Kidney glomerular epithelial cell (primary cell): ENCODE data around the gene SLC37A4.
"Not testable (repeated sequence)": the region's sequence is repeated elsewhere in the genome, so short reads cannot be mapped to it uniquely, and the experiment has no call there.

ENCODE experiments used
- DNase-seq: peaks from one replicate; lab custom pipeline; 2025; lab: John Stamatoyannopoulos, UW

Gene SLC37A4

DNA sequence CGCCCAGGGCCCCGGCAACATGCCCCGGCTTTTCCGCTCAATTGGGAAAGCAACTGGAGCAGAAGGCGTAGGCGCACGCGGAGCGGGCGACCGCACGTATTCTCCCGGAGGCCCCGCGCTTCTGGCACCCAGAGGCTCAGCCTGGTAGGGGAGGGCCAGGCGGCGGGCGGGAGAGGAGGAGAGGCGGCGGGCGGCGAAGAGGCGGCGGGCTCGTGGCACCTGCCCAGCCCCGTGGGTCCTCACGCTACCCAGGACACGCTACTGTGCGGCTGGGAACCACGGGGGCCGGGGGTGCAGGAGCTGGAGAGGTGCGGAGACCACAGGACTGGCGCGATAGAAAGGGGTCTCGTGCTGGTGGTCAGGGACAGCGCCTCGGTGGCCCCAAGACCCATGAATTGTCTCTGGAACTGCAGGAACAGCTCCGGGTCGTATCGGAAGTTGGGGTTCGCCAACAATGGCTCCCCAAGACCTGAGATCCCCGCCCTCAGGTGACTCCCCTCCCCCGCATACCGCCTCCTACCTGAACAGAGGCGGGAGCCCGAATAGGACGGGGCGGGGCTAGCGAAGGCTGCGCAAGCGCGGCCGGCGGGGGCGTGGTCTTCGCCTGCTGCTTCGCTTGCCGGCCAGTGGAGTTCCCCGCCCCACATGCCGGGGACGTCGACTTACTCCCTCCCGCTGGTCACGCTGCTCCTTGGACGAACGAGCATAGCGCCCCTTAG is at the start of gene SLC37A4:
SLC37A4 (minus strand) TSS at position 549 of the 719 bp plus-strand sequence.
- peak; percentile 94 for DNase-seq

DNA sequence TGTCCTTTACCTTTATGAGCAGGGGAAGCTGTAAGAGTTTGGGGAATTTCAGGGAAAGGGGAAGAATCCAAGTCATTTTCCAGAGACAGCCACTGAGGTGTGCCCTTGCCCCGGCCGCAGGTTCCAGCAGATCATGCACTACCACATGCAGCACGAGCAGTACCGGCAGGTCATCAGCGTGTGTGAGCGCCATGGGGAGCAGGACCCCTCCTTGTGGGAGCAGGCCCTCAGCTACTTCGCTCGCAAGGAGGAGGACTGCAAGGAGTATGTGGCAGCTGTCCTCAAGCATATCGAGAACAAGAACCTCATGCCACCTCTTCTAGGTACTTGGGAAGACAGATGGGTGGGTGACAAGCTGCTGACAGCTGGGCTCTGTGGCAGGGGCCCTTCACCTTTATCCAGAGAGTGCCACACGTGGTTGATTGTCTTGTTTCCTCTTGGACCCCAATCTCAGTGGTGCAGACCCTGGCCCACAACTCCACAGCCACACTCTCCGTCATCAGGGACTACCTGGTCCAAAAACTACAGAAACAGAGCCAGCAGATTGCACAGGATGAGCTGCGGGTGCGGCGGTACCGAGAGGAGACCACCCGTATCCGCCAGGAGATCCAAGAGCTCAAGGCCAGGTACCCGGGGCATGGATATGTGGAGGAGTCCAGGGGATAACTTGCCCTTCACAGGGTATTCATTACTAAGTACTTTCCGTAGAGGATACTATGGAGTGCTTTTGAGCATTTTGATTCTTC is 48.2 kb upstream of the SLC37A4 start:
- DNase-seq = no peak

DNA sequence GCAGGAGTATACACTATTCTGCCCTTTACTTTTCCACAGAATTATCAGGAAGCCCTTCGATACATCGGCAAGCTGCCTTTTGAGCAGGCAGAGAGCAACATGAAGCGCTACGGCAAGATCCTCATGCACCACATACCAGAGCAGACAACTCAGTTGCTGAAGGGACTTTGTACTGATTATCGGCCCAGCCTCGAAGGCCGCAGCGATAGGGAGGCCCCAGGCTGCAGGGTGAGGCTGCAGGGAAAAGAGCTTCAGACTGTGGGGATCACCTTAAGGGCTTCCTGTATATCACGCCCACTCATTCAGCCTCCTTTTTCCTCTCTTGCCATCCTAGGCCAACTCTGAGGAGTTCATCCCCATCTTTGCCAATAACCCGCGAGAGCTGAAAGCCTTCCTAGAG is 47.2 kb upstream of the SLC37A4 start:
- no peak for DNase-seq

DNA sequence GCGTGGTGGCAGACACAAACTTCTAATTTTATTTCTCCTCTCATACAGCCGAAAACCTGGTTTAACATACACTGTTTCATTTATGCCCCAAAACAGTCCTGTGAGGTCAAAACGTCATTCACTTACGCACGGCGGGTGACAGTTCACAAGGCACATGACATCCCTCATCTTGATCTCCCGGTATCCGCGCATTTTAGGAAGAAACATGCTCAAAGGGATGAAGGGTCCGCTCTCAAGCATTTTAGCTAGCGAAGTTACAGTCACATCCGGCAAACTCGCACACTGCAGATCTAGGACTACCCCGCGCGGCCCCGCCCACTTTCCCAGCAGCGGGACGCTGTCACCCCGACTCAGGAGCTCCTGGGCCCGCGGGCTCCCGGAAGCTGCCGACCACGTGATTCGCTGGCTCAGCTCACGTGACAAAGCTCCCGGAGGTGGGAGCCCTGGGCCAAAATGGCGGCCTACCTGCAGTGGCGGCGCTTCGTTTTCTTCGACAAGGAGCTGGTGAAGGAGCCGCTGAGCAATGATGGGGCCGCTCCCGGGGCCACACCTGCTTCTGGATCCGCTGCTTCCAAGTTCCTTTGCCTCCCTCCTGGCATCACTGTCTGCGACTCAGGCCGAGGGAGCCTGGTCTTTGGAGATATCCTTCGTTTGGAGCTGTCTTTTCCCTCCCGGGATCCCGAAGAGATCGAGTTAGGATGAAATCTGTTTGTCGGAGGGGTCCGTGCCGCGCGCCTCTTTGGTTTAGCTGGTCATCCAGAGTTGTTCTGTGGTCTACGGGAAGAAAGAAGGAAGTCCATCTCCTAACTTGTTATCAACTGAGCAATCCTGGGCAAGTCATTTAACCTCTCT is 36.9 kb upstream of the SLC37A4 start, which contains the start of gene VPS11:
VPS11 (plus strand) TSS at position 448 of the 852 bp plus-strand sequence; CDS start at position 454, 6 bp downstream.
- peak; percentile 87 for DNase-seq

DNA sequence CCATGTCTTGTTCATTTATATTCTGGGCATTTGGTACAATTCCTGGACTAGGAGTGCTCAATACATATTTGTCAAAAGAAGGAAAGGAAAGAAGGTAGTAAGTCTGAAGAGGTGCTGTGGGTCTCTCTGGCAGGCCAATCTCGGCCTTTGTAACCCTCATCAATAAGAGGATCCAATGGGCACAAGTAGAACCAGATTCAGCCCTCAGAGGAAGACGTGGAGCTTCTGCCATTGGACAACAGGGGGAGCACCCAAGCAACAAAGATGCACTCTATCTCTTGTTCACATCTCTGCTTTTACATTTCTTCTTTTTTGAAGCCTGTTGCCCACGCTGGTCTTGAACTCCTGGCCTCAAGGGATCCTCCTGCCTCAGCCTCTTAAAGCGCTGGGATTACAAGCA is 34.7 kb upstream of the SLC37A4 start:
- no peak for DNase-seq

DNA sequence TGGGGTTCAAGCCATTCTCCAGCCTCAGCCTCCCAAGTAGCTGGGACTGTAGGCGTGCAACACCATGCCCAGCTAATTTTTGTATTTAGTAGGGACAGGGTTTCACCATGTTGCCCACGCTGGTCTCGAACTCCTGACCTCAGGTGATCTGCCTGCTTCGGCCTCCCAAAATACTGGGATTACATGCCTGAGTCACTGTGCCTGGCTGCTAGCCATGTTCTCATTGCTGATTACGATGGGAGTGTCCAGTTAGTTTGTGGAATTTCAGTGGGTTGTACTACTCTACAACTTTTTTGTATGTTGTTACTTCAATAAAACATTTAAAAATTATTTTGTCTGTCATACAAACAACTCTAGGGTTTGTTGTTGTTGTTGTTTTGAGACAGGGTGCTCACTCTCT is 32.1 kb upstream of the SLC37A4 start:
- no peak for DNase-seq

DNA sequence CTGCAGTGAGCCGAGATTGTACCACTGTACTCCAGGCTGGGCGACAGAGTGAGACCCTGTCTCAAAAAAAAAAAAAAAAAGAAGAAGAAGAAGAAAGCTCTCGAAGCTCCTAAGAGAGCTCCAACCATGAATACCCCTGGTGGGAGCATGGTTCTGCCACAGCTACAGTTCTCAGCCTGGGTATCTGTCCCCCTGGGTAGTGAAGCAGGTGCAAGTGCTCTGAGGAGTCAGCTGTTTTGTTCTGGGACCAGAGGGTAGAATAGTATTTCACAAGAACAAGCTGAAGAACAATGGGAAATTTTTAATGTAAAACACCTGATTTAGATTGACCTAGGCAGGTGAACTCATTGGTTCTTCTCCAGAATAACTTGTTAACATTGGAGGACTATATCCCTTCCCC is 30.6 kb upstream of the SLC37A4 start:
- DNase-seq = no peak

DNA sequence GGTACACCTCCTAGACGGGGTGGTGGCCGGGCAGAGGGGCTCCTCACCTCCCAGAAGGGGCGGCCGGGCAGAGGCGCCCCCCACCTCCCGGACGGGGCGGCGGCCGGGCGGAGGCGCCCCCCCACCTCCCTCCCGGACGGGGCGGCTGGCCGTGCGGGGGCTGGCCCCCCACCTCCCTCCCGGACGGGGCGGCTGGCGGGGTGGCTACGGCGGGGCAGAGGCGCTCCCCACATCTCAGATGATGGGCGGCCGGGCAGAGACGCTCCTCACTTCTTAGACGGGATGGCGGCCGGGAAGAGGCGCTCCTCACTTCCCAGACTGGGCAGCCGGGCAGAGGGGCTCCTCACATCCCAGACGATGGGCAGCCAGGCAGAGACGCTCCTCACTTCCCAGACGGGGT is 28.5 kb upstream of the SLC37A4 start:
- DNase-seq = not testable (repeated sequence)

DNA sequence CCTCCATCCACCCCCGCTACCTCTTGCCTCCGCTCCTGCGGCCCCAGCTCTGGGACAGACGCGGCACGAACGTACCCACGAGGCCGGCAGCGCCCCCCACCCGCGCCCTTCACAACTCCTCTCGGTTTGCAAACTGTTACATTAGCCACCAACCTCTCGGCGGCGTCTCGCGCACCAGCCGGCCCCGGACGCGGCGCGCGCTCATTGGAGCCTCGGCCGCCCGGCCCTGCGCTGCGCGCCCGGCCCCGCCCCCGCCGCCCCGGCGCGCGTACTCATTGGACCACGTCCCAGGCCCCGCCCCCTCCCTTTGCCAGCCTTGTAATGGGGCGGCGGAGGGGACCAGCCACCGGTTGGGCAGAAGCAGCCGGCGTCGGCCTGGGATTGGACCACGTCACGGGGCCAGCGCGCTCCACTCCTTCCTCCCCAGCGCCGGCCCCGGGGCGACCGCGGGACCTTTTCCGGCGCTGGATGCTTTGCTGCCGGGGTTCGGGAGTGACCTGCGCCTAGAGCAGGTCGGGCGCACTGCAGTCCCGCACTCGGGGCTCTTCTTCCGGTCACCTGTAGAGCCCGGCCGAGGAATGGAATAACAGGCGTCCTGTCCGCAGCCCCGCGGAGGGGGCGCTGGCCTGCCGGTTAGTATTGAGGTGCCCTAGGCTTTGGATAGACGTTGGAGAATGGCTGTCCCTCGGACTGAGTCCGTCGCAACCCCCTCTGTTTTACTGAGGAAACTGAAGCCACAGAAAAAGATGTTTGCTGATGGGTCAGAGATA is 26.5 kb upstream of the SLC37A4 start, which contains the start of gene HYOU1:
HYOU1 (minus strand) TSS at position 206 of the 770 bp plus-strand sequence. CDS start 1,045 bp downstream, outside the sequence.
- DNase-seq = peak; percentile 86

DNA sequence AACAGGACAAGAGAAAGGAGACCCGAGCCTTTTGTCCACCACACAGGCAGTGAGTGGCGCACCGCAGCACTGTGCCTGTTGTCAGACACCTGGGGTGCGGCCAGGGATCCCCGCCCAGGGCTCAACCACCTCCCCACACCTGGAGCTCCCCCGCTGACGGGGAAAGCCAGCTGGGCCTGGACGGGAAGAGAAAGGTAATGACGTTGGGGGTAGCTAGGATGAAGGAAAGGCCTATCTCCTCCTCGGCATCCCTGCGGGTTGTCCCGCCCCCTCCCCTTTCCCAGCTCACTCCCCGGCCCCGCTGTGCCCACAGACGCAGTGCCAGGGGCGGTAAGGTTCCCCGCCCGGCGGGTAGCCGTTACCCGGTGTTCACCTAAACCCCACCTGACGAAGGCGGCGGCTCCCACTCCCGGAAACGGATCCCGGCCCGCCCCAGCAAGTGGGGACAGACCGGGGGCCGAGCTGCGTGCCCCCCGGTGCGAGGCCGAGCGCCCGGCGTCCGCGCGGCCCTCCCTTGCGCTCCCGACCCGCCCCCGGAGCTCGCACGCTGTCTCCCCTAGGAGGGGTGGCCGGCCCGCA is 25.8 kb upstream of the SLC37A4 start:
- no peak for DNase-seq

DNA sequence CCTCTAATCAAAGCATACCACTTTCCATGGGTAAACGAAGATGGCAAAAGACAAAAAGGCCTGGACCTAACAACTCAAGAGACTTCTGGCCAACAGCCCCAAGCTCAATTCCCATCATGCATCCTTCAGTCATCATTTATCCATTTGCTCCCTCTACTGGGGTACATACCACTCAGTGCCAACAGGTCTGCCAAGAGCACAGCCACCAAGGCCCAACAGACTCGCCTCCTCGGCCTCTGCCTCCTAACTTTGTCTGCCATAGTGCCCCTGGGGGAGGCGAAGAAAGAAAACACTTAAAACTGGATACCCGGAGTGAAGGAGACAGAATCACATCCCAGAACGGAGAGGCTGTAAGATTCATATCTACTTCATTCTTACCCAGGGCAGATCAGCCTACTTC is 25.2 kb upstream of the SLC37A4 start:
- DNase-seq = peak; percentile 22

DNA sequence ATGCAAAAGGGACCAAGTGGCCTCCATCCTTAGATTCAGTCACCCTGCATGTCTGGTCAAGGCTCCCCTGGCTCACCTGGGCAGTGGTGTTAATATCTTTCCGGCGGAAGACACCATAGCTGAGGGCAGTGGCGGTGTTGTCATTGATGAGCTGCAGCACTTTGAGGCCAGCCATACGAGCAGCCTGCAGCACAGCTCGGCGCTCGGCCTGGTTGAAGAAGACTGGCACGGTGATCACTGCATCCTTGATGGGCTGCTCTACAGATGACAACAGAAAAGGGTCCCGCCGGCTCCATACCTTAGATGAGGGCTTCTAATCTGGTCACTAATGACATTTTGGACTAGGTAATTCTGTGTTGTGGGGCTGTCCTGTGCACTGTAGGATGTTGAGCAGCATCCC is 23.7 kb upstream of the SLC37A4 start:
- DNase-seq = no peak

DNA sequence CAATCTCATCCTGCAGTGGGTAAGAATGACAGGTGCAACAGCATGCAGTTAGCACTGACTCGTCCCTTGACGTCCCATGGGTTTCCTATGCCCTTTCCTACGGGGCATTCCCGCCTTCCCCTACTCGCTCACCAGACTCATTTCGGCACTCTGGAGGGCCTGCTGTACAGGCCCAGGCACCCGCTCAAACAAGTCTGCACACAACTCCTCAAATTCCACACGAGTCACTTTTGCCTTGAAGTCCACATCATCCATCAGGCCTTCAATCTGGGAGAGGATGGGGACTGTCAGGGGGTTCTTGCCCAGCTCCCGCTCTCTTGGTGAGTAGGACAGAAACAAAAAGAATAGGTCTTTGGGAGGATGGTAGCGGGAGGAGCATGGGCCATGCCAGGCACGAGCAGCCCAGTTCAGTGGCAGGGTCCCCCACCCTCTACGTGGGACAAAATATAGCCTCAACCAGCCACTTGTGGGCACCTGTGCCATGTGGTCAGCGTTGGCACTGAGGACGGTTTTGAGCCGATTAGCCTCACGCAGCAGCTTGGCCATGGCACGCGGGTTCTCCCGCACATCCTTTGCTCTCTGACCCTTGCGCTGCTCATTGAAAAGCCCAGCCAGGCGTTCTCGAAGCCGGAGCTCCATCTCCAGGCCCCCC is 21.6 kb upstream of the SLC37A4 start:
- no peak for DNase-seq

DNA sequence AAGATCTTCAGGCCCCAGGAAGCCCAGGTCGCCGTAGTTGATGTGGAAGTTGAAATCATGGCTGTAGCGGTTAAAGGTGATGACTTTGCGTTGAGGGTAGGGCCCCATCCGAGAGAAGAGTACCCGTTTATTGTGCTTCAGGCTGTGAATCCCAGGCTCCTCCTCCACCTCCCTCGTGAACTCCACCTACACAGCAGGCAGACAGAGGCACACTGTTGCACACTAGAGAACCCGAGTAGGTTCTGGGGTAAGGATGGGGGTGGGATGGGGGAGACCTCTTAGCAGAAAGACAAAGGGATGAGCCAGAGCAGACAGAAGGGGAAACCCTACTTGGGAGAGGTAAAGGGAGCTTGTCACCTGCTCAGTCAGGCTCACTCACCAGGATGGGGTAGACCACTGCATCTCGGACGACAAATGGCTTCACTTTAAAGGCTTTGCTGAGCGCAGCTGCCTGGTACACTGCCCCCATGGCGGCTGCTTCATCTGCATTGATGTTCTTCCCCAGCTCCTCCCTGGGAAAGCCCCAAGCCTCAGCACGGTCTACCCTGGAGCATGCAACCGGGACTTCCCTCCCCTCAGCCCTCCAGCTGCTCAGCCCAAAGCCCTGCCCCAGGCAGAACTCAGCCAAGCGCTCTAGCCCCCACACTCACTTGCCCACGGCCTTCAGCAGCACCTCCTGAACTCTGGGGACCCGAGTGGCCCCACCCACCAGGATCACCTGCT is 20.9 kb upstream of the SLC37A4 start:
- no peak for DNase-seq

DNA sequence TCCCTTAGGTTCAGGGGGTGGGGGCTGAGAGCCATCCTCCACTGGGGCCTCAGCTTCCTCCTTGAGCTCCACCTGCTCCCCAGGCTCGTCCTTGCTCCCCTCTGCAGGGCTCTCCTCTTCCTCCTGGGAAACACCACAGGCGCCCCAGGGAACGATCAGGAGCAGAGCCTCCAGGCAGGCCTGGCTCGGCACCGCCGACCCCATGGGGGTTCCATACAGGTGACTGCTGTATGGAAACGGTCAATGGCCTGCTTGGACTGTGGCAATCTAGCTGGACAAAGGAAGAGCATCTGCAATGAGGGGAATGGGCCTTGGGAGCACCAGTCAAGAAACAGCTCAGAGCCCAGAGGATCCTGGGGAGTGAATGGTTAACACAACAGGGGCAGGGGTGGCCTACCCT is 18.4 kb upstream of the SLC37A4 start:
- DNase-seq = no peak

DNA sequence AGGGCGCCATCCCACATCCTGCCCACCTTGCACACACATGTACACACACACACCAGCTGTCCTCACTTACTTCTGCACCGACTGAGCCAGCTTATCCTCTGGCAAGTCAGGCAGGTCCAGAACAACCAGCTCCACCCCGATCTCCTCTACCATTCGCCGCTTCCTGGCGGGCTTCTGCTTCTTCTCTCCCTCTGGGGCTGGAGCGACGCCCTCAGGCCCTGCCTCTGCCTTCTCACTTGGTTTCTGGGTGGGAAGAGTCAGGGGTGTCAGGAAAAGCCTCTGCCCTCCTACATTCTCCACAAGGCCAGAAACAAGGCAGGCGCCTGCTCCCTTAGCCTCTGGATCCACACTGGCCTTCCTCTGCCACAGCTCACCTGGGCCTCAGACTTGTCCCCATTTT is 18.0 kb upstream of the SLC37A4 start:
- DNase-seq = no peak

DNA sequence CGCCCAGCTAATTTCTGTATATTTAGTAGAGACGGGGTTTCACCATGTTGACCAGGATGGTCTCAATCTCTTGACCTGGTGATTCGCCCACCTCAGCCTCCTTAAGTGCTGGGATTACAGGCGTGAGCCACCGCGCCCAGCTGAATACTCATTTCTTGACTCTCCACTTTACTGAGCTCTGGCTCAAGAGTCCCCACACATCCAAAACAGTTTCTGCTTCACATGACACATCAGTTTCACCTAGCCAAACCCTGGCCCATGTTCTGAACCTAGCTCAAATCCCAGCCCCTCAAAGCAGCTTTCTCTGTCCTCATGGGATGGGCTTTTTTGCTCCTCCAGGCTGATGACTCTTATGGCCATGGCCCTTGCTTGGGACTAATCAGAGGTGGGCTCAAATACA is 16.5 kb upstream of the SLC37A4 start:
- DNase-seq = no peak

DNA sequence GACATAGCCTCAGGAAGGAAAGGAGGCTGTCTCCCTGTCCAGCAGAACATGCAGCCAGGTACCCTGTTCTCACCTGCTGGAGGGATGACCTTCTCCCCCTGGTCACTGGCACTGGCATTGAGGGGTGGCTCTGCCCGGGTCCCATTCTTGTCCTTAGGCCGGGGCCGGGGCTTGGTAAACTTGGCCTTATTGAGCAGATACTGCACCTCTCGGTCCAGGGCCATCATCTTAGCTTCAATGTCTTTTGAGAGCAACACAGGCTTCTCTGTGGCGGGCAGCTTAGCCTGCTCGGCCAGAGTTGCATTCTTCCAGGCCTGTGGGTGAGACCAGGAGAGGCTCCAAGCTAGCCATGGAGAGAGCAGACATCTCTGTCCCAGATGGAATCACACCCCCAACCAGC is 15.8 kb upstream of the SLC37A4 start:
- DNase-seq = no peak

DNA sequence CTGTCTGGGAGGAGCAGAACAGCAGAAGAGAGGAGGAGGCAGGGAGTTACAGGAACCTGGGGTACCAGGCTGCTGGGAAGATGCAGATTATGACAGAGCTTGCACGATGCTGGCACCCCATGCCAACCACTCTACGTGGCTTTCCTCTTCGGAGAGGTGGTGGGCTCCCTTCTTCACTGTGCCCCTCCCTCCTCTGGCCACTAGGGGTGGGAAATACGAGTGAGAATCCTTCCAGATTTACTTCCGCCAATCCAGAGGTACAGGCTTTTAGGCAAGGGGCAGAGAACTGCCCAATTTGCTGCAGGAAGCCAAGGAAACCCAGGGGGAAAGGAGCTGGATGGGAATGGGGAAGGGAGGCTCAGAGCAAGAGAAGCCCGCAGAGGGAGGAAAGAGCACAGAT is 14.0 kb upstream of the SLC37A4 start:
- DNase-seq = no peak

DNA sequence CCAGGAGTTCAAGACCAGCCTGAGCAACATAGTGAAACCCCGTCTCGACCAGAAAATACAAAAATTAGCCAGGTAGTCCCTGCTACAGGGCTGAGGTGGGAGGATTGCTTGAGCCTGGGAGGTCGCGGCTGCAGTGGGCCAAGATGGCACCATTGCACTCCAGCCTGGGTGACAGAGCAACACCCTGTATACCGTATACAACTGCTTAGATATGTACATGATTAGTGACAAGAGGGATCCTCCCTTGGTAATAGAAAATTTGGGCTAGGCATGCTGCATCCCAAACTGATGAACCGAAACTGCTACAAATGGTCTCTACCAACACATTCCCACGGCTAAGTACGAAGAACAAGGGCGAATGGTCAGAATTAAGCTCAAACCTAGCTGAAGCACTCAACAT is 12.2 kb upstream of the SLC37A4 start:
- DNase-seq = no peak
